Stimulated activated CD4-positive, alpha-beta T cell treated with anti-CD3 and anti-CD28 coated beads, Interleukin-12 subunit alpha, Interleukin-12 subunit beta, amount 100 ng/mL, for 24 hours (primary cell): Measurements from ENCODE around the gene TUBB3.
"Not testable (repeated sequence)": the region's sequence is repeated elsewhere in the genome, so short reads cannot be mapped to it uniquely, and the experiment has no call there.

Experiments used
- DNase-seq, 2 experiments: peaks; one replicate each; pipeline ENCODE4 v3.0.0-alpha.2; 2020; ENCODE audit warnings: low read depth in 2 of 2

The TUBB3 gene

GRCh38 chr16:89922884-89923639 lies at the start of gene TUBB3:
Gene TUBB3, plus strand, starts transcription at chr16:89923342. Its CDS starts 60 bp downstream, at chr16:89923402.
- peak in 1 of 2 experiments; percentile 44 for DNase-seq

- peak; percentile 94 to 96 for DNase-seq
These were observed 49.0 kb upstream of the TUBB3 start for GRCh38 chr16:89873972-89874689.

DNA sequence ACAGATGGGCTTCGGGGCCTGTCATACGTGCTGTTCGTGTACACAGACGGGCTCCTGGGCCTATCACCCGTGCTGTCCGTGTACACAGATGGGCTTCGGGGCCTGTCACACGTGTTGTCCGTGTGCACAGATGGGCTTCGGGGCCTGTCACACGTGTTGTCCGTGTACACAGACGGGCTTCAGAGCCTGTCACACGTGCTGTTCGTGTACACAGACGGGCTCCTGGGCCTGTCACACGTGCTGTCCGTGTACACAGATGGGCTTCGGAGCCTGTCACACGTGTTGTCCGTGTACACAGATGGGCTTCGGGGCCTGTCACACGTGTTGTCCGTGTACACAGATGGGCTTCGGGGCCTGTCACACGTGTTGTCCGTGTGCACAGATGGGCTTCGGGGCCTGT lies 44.0 kb upstream of the TUBB3 start:
- DNase-seq, result not testable (repeated sequence)

GRCh38 chr16:89880477-89881367 lies 42.4 kb upstream of the TUBB3 start:
- no peak for DNase-seq

DNA sequence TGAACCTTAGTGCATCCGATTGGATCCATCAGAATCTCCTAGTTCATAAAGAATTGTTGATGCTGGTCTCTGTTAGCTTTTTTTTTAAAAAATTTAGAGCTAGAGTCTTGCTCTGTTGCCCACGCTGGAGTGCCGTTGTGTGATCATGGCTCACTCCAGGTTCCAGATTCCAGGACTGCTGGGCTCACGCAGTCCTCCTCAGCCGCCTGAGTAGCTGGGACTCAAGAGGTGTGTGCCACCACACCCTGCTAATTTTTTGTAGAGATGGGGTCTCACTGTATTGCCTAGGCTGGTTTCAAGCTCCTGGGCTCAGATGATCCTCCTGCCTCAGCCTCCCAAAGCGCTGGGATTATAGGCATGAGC lies 41.8 kb upstream of the TUBB3 start:
- DNase-seq, result no peak

- no peak for DNase-seq
These were observed 39.6 kb upstream of the TUBB3 start for GRCh38 chr16:89883346-89884040.

DNA sequence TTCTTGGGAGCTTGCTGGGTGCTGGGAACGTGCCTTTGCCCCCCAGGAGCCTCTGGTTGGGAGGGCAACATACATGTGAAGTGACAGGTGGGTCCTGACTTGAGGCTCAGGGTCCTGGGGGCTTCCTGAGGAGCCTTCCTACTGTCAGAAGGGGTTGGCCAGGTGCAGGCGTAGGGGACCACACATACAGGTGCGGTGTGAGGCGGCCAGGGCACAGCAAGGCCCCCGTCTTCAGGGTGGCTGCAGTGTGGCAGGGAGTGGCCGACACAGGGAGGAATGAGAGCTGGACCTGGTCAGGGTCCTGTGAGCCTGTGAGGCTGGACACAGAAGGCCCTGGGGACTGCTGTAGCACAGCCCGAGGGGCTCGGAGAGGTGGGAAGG lies 39.1 kb upstream of the TUBB3 start:
- DNase-seq, result no peak

DNA sequence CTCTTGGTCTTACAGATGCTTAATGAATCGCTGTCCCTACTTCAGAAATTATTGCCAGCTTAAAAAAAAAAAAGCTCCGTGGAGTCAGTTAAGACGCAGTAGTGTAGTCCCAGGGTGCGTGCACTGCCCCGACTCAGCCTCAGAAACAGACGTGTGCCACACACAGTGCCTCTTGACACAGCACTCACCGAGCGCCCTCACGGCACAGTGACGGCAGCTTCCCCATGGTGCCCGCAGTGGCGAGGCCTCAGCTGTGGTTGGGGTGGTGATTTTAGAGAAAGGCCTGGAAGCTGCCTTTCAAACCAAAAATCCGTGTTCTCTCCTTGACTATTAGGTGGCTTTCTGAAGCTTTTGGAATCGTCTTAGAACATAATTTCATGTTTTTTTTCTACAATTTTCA lies 35.9 kb upstream of the TUBB3 start:
- DNase-seq, result no peak

DNA sequence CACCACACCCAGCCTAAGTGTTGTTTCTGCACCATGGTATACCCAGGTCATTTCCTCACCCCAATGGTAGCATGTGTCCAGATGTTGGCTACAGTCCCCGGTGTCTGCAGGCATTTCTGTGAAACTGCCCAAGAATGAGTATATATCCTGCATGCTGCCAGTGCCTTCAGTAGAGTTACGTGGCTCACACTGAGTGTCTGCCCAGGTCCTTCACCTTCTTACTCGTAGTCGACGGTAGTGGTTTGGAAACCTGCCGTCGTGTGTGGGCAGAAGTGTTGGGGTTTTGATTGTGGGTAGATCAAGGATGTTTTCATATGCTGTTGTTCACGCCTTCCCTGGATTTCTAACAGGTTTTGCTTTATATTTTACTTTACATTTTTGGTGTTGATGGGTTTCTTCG lies 32.9 kb upstream of the TUBB3 start:
- DNase-seq, result no peak

DNA sequence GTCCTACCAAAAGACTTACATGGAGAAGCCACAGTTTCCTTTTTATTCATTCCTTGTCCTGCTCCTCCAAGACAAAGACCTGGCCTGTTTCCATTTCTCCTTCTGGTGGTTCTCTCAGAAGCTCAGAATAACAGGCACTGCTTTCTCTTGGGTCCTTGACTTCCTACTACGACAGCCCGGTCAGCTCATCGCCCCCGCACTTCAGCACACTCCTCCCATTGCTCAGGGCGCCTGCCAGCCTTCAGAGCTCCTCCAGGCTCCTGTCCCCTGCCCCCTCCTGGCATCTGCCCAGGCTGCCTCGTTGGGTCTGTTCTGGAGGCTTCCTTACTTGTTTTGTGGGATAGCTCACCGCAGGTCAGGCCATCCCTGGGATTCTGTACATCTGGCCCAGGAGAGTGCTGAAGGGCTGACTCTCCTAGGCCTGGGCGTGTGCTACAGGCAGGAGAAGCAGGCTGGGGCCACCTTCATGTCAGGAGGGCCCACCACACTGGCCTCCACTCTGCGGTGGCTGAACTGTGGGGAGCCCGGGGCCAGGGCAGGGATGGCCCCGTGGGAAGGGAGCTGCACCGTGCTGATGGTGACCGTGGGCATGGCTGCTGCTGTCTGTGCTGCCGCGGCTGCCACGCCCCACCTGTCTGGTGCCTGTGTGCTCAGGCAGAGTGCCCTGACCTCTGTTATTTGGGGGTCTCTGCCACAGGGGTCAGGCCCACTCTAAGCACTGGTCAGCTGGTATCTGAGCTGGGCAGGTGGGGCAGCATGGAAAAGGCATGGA lies 32.1 kb upstream of the TUBB3 start:
- no peak for DNase-seq

- no peak for DNase-seq
These were observed 31.0 kb upstream of the TUBB3 start for GRCh38 chr16:89892055-89892630.

DNA sequence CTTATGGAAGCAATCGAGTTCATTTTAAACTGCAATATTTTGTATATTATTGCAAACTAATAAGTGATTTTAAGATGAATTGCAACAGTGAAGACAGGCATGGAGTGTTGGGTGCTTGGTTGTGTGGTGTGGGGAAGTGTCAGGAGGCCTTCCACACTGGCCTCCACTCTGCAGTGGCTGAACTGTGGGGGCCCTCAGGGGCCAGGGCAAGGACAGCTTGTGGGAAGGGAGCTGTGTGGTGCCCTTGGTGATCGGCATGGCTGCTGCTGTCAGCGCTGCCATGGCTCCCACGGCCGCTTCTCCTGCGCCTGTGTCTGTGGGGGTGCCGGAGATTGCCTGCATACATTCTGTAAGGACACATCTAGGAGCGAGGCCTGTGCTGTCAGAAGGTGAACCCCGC lies 30.5 kb upstream of the TUBB3 start:
- no peak for DNase-seq

DNA sequence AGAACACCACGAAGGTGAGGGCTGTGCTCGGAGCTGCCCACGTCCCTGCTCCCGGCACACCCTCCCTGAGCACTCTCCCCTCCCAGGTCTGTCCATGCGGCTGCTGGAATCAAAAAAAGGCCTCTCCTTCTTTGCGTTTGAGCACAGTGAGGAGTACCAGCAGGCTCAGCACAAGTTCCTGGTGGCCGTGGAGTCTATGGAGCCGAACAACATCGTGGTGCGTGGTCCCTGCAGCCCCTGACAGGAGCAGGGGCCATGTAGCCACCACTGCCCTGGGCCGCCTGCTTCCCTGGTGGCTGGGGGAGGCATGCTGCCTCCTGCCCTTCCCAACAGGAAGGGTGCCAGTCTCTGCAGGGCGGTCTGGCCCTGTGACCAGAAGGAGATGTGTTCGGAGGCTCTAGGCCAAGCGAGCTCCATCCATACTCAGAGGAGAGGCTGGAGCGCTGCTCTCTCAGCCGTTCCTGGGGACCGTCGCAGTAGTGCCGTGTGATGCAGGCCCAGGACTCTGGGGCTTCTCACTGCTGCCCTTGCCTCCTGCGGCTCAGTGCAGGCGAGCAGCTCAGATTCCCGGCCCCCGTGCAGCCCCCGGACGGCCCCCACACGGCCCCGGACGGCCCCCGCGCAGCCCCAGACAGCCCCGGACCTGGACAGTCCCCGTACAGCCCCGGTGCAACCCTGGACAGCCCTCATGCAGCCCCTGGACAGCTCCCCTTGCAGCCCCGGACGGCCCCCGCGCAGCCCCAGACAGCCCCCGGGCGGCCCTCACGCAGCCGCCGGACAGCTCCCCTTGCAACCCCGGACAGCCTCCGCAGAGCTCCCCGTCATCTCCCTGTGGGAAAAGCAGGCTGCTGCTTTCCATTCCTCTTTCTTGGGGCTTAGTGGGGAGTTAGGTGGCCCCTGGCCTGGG lies 29.2 kb upstream of the TUBB3 start:
- no peak for DNase-seq

GRCh38 chr16:89895482-89896250 lies 27.5 kb upstream of the TUBB3 start:
- DNase-seq, result no peak

GRCh38 chr16:89897204-89897603 lies 25.9 kb upstream of the TUBB3 start:
- no peak for DNase-seq

DNA sequence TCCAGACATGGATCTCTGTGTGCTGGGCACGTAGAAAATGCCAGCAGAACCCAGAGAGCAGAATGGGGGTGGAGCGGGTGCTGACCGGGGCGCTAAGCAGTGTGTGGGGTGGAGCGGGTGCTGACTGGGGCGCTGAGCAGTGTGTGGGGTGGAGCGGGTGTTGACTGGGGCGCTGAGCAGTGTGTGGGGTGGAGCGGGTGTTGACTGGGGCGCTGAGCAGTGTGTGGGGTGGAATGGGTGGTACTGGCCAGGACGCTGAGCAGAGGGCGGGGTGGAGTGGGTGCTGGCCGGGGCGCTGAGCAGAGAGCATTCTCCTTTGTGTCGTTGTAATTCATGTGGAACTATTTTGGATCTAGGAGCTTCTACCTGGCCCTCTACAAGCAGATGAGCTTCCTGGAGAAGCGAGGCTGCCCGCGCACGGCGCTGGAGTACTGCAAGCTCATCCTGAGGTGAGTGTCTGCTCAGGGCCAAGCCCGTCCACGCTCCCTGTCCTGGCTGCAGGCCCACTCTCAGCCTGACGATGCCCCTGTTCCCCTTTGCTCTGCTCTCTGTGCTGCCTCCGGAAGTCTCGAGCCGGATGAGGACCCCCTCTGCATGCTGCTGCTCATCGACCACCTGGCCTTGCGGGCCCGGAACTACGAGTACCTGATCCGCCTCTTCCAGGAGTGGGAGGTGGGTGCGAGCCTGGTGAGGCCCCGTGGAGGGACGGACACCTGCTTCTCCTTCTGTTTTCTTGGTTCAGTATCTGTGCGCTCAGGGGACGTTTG lies 24.8 kb upstream of the TUBB3 start:
- DNase-seq, result no peak

GRCh38 chr16:89899879-89900481 lies 23.2 kb upstream of the TUBB3 start:
- DNase-seq, result no peak

DNA sequence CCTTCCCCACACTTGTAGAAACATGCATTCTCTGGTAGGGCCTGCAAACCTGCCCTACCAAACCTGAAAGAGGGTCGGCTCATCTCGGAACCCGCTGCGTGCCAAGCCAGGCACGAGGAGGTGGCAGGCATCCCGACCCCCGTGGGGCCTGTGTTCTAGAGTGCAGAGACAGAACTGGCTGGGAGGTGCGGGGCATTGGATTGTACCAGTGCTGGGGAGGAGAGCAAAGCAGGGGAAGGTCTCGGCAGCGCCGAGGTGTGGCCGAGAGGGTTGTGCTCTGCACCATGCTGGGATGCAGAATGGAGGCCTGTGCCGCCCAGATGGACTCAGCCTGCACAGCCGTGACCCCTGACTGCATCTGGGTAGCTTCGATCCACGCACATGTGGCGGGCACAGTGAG lies 22.3 kb upstream of the TUBB3 start:
- no peak for DNase-seq
